Kidney epithelial cell (primary cell): ENCODE measurements around the gene ZC3H14. TPM values are rescaled to one million over a fixed set of nuclear protein-coding genes. Genes with fewer than 3 reads are reported as not detected.
"Not testable (repeated sequence)": the region's sequence is repeated elsewhere in the genome, so short reads cannot be mapped to it uniquely, and the experiment has no call there.

ENCODE experiments used
- DNase-seq: peaks from one replicate; pipeline ENCODE4 v3.0.0-alpha.2; 2010; ENCODE audit warnings: low read depth
- H3K27me3 ChIP-seq: 2 replicates; pipeline ENCODE4 v1.6.0; 2011; ENCODE audit warnings: low read length; ENCODE audit not compliant: control insufficient read depth, insufficient read depth
- H3K36me3 ChIP-seq: 2 replicates; pipeline ENCODE4 v1.5.1; 2011; ENCODE audit warnings: low read length; ENCODE audit not compliant: control insufficient read depth, insufficient read depth
- H3K4me3 ChIP-seq: 2 replicates; pipeline ENCODE4 v1.5.1; 2011; ENCODE audit warnings: low read depth, mild to moderate bottlenecking, control low read depth, low read length
- CTCF ChIP-seq: IDR thresholded peaks from 2 replicates; pipeline ENCODE4 v1.5.1; 2011; ENCODE audit warnings: mild to moderate bottlenecking, moderate library complexity, low read length, control low read depth, inconsistent platforms; ENCODE audit not compliant: insufficient read depth, poor library complexity, severe bottlenecking
- total RNA-seq: library from RNA; depleted of rRNA; stranded (reverse); fragments of >200 nt; gene quantifications from 2 replicates; pipeline ENCODE4 v1.2.3, GENCODE V29; 2015

ZC3H14 gene
- total RNA-seq, 1 donor from 2014 or later, result 59.9 TPM

DNA sequence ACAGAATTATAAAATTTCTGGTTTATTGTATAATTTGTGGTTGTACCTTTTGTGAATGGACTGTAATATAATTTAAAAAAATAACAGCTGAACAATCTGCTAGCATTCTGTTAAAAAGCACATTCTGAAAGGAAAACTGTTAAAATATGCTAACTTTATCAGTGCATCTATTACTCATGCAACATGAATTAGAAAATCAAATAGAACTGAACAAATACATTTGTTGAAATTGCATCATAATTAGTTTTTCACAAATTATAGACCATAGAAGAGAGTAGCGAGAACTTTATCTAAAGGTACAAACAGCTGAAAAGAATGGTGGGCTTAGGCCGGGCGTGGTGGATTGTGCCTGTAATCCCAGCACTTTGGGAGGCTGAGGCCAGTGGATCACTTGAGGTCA lies 41.0 kb upstream of the ZC3H14 start:
- no peak for DNase-seq
- H3K36me3 ChIP-seq, result no peaks in the 10 kb centered on the region
- no peaks in the 10 kb centered on the region for H3K27me3 ChIP-seq
- no peak for TF ChIP-seq CTCF
- no peak overlapping the region for H3K4me3 ChIP-seq

DNA sequence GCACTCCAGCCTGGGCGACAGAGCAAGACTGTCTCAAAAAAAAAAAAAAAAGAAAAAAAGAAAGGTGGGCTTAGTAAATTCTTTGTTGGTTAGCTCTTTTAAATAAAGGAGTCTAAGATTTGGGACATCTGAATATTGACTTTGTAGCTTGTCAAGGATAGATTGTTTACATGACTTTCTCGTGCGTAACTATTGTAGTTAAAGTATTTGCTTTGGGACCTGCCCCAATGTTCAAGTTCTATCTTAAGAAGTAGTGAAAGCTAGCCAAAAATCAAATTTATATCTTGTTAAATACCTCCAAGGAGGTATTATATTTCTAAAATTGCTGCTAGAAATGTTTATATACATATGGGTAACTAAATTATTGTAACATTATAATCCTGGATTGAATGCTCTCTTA lies 40.4 kb upstream of the ZC3H14 start:
- DNase-seq, result no peak
- no peak for TF ChIP-seq CTCF
- no peaks in the 10 kb centered on the region for H3K36me3 ChIP-seq
- no peaks in the 10 kb centered on the region for H3K27me3 ChIP-seq
- H3K4me3 ChIP-seq, result no peak overlapping the region

DNA sequence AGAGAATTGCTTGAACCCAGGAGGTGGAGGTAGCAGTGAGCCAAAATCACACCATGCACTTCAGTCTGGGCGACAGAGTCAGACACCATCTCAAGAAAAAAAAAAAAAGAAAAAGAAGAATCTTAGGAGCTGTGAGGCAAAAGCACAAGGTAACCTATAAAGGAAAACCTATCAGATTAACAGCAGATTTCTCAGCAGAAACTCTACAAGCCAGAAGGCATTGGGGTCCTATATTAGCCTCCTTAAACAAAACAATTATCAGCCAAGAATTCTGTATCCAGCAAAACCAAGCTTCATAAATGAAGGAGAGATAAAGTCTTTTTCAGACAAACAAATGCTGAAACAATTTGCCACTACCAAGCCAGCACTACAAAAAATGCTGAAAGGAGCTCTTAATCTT lies 32.9 kb upstream of the ZC3H14 start:
- H3K36me3 ChIP-seq, DNase-seq: not testable (repeated sequence)

GRCh38 chr14:88533064-88533602 lies 29.7 kb upstream of the ZC3H14 start:
- TF ChIP-seq CTCF, result no peak
- no peak overlapping the region for H3K4me3 ChIP-seq
- H3K27me3 ChIP-seq, result no peaks in the 10 kb centered on the region
- no peaks in the 10 kb centered on the region for H3K36me3 ChIP-seq
- no peak for DNase-seq

More for the DNA sequence above, 32.9 kb upstream of the ZC3H14 start:
- H3K4me3 ChIP-seq, H3K27me3 ChIP-seq: not testable (repeated sequence)

GRCh38 chr14:88535149-88535548 lies 27.7 kb upstream of the ZC3H14 start:
- TF ChIP-seq CTCF, result no peak
- DNase-seq, result no peak
- H3K27me3 ChIP-seq, result no peaks in the 10 kb centered on the region
- H3K36me3 ChIP-seq, result no peaks in the 10 kb centered on the region
- no peak overlapping the region for H3K4me3 ChIP-seq

- Histone ChIP-seq H3K36me3 (no peaks in the 10 kb centered on the region), H3K27me3 (no peaks in the 10 kb centered on the region), H3K4me3 (no peak overlapping the region)
- TF ChIP-seq CTCF, result no peak
- DNase-seq, result no peak
These were observed 27.0 kb upstream of the ZC3H14 start for GRCh38 chr14:88535813-88536212.
